Endothelial cell of umbilical vein (primary cell): ENCODE results near the gene COL19A1. TPM values are rescaled to one million over a fixed set of nuclear protein-coding genes. Genes with fewer than 3 reads are reported as not detected.

Experiments used
- BruUV-seq: library from RNA; stranded (reverse); fragments of 400-500 nt; replicated peaks from 2 replicates; lab custom pipeline; 2021; lab: Mats Ljungman, UMichigan
- CTCF ChIA-PET: fragments of 300-600, 350-600 bp; sonication (Branson Sonifier 250); formaldehyde crosslinking; loops from one replicate; lab custom pipeline; 2021; ENCODE audit warnings: antibody characterized with exemption, inconsistent platforms; lab: Charles Lee
- POLR2A ChIA-PET: fragments of 300-600, 350-600 bp; sonication (Branson Sonifier 250); formaldehyde crosslinking; loops from one replicate; lab custom pipeline; 2021; ENCODE audit warnings: antibody characterized with exemption, inconsistent platforms; lab: Charles Lee
- DNase-seq: peaks from one replicate; pipeline ENCODE4 v3.0.0-alpha.2; 2011; ENCODE audit warnings: low read depth, low spot score
- FAIRE-seq: peaks from 2 replicates; lab custom pipeline; 2011; peaks lifted over from hg19 to GRCh38; lab: Jason Lieb, UNC
- H2AFZ ChIP-seq: 2 replicates; pipeline ENCODE4 v1.6.0; 2012; ENCODE audit warnings: low read depth, low read length, control low read depth, inconsistent platforms
- H3K27ac ChIP-seq: 2 replicates; pipeline ENCODE4 v1.5.1; 2011; ENCODE audit warnings: low read depth, mild to moderate bottlenecking, control low read depth, low read length, moderate library complexity; ENCODE audit not compliant: insufficient read depth
- H3K27me3 ChIP-seq, 2 experiments: 2 replicates each; pipeline versions ENCODE4 v1.6.0 to v1.6.1; 2011; ENCODE audit warnings: low read length in 2 of 2, mixed read lengths in 1 of 2; ENCODE audit not compliant: control insufficient read depth in 2 of 2, insufficient read depth in 2 of 2
- H3K36me3 ChIP-seq, 2 experiments: 2 replicates in 1 of 2; 3 replicates in 1 of 2; pipeline ENCODE4 v1.5.1; 2011; ENCODE audit warnings: low read length in 2 of 2, mild to moderate bottlenecking in 1 of 2, moderate library complexity in 1 of 2; ENCODE audit not compliant: control insufficient read depth in 2 of 2, insufficient read depth in 2 of 2; ENCODE audit errors: extremely low read depth in 1 of 2
- H3K4me1 ChIP-seq: 3 replicates; pipeline ENCODE4 v1.5.1; 2011; ENCODE audit warnings: mild to moderate bottlenecking, low read length; ENCODE audit not compliant: control insufficient read depth, insufficient read depth; ENCODE audit errors: extremely low read depth
- H3K4me2 ChIP-seq: 2 replicates; pipeline ENCODE4 v1.6.1; 2011; ENCODE audit warnings: low read length, control low read depth, mixed read lengths; ENCODE audit not compliant: insufficient read depth
- H3K4me3 ChIP-seq, 3 experiments: fragments of 200-600 bp in 1 of 3; sonication (generic), shearing (Covaris generic) in 1 of 3; replicated peaks in 1 of 3; 2 replicates each; pipeline ENCODE4 v1.5.1; 2011 to 2016; ENCODE audit warnings: control low read depth in 3 of 3, low read length in 3 of 3, mild to moderate bottlenecking in 2 of 3, inconsistent platforms in 1 of 3, low read depth in 1 of 3, moderate library complexity in 1 of 3; ENCODE audit not compliant: insufficient read depth in 1 of 3
- H3K79me2 ChIP-seq: 2 replicates; pipeline ENCODE4 v1.6.0; 2012; ENCODE audit warnings: low read length, inconsistent platforms; ENCODE audit not compliant: control insufficient read depth, insufficient read depth
- H3K9ac ChIP-seq: replicated peaks from 2 replicates; pipeline ENCODE3; 2011; ENCODE audit warnings: low read length, control low read depth; ENCODE audit not compliant: insufficient read depth; ENCODE audit errors: extremely low read depth
- H3K9me1 ChIP-seq: replicated peaks from 3 replicates; pipeline ENCODE4 v1.6.0; 2011; ENCODE audit warnings: mild to moderate bottlenecking, low read length; ENCODE audit not compliant: control insufficient read depth, insufficient read depth; ENCODE audit errors: extremely low read depth
- H3K9me3 ChIP-seq: replicated peaks from 2 replicates; pipeline ENCODE4 v1.5.1; 2012; ENCODE audit warnings: low read length, inconsistent platforms; ENCODE audit not compliant: control insufficient read depth, insufficient read depth
- H4K20me1 ChIP-seq: replicated peaks from 2 replicates; pipeline ENCODE3; 2011; ENCODE audit warnings: mild to moderate bottlenecking, low read length; ENCODE audit not compliant: control insufficient read depth, insufficient read depth; ENCODE audit errors: extremely low read depth
- CTCF ChIP-seq, 2 donors: IDR thresholded peaks; 1 replicate in 1 of 2; 2 replicates in 1 of 2; pipeline ENCODE4 v1.5.1; 2011; ENCODE audit warnings: low read length in 2 of 2, mild to moderate bottlenecking in 2 of 2, moderate library complexity in 2 of 2, control low read depth in 1 of 2, inconsistent platforms in 1 of 2, low read depth in 1 of 2; ENCODE audit not compliant: insufficient read depth in 1 of 2; ENCODE audit errors: extremely low read depth in 1 of 2
- EZH2 ChIP-seq: IDR thresholded peaks from 2 replicates; pipeline ENCODE4 v1.6.1; 2012; ENCODE audit warnings: borderline replicate concordance, low read depth, mild to moderate bottlenecking, moderate library complexity, low read length, inconsistent platforms; ENCODE audit not compliant: severe bottlenecking
- FOS ChIP-seq: IDR thresholded peaks from 2 replicates; pipeline ENCODE4 v1.6.1; 2011; ENCODE audit warnings: mild to moderate bottlenecking, low read length, moderate library complexity, borderline replicate concordance; ENCODE audit not compliant: insufficient read depth
- GATA2 ChIP-seq: IDR thresholded peaks from 2 replicates; pipeline ENCODE4 v1.7.0; 2011; ENCODE audit warnings: low read depth, mild to moderate bottlenecking, moderate library complexity, mixed read lengths, low read length; ENCODE audit not compliant: insufficient read length, insufficient read depth
- JUN ChIP-seq: IDR thresholded peaks from 2 replicates; pipeline ENCODE4 v1.6.1; 2011; ENCODE audit warnings: borderline replicate concordance, low read depth; ENCODE audit not compliant: insufficient read length, insufficient read depth
- MAX ChIP-seq: IDR thresholded peaks from 2 replicates; pipeline ENCODE4 v1.6.1; 2011; ENCODE audit not compliant: insufficient read depth, insufficient read length
- MYC ChIP-seq: IDR thresholded peaks from one replicate; pipeline ENCODE4 v1.6.1; 2011; ENCODE audit warnings: mild to moderate bottlenecking, low read depth, low read length
- POLR2A ChIP-seq: IDR thresholded peaks from 2 replicates; pipeline ENCODE4 v1.6.1; 2012; ENCODE audit warnings: low read depth, mild to moderate bottlenecking, control low read depth, low read length
- POLR2AphosphoS5 ChIP-seq: IDR thresholded peaks from 2 replicates; pipeline ENCODE4 v1.6.1; 2012; ENCODE audit warnings: low read depth, mild to moderate bottlenecking, control low read depth, low read length, moderate library complexity; ENCODE audit not compliant: insufficient read depth
- dilution Hi-C: fragments of 300-500 bp; cut with MboI; formaldehyde crosslinking; loops from one replicate; pipeline ENCODE4 v1.15.0; 2019; ENCODE audit warnings: low sequenced_read_pairs; ENCODE audit not compliant: extremely low pct_ligation_motif_present
- intact Hi-C: fragments of 100-400 bp; cut with micrococcal nuclease; formaldehyde crosslinking; loops from one replicate; pipeline ENCODE4 v1.10.0; 2022
- polyA plus RNA-seq, 4 experiments: library from polyadenylated mRNA; depleted of rRNA in 3 of 4; stranded (reverse) in 3 of 4; unstranded in 1 of 4; fragments of >200 nt; gene quantifications; 2 replicates each; pipeline versions ENCODE4 v1.2.1 to v1.2.3, GENCODE V29; 2011 to 2012; ENCODE audit warnings: missing spikeins in 1 of 4
- total RNA-seq: library from RNA; stranded (reverse); gene quantifications from 2 replicates; pipeline ENCODE4 v1.2.3, GENCODE V29; 2021

Gene COL19A1
- total and polyA plus RNA-seq, 2 donors (not counting 3 experiments of a cell fraction or from before 2014, with no cell fraction given) = not detected

DNA sequence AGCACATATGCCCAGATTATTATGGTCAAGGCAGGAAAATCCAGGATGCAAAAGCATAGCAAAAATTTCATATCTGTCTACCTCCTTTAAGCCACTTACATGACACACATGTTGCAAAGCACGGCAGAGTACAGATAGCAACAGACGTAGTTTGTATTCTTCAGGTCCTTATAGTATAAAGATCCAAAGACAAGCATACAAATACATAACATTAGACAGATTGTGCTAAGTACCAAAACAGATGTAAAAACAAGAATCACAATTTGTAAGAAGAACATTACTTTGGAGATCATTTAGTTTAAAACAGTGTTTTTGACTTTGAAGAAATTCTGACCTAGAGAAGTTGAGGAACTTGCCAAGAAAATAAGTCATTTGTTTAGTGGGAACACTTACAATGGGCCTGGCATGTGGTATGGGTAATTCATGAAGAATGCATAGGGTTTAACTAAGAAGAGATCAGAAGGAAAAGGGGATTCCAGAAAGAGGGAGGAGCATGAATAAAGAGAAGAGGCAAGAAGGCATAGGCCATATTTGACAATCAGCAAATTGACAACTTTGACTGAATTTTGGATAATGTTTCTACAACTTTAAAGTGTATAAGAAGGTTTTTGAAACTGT lies 39.0 kb upstream of the COL19A1 start:
- Histone ChIP-seq H3K27ac (no peak overlapping the region), H4K20me1 (no peaks in the 10 kb centered on the region), H3K36me3 (no peaks in the 10 kb centered on the region), H3K9me3 (no peaks in the 10 kb centered on the region), H3K27me3 (no peaks in the 10 kb centered on the region), H3K9ac (no peak overlapping the region), H3K79me2 (no peaks in the 10 kb centered on the region), H3K4me3 (no peak overlapping the region), H3K4me1 (no peaks in the 10 kb centered on the region), H3K4me2 (no peak overlapping the region), H3K9me1 (no peaks in the 10 kb centered on the region), H2AFZ (no peak overlapping the region)
- dilution Hi-C loops = no loop called here
- DNase-seq (no peak), FAIRE-seq (no peak)
- ChIA-PET CTCF (no interaction called here), POLR2A (no interaction called here)
- TF ChIP-seq MAX (no peak), MYC (no peak), JUN (no peak), GATA2 (no peak), FOS (no peak)
- no TSS peak for BruUV-seq
- intact Hi-C loops = no loop called here

DNA sequence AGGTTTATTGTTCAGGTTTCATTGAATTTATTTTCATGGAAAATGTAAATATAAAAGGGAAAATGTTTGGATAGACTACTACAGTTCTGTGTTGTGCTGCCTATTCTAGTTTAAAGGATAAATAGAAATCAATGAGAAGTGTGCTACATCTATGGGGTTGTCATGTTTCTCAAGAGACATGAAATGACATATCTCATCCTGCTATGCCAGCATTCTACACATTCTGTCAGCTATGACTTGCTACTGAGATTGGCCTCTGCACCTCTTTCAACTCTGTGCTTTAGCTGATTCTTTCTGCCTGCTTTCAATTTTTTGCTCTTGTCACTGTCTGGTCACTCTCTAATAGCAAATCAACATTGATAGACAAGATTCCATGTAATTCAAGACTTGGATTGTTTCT lies 33.8 kb upstream of the COL19A1 start:
- H3K4me3 ChIP-seq = no peak overlapping the region
- dilution Hi-C loops (no loop called here), intact Hi-C loops (no loop called here)
- H2AFZ ChIP-seq = no peak overlapping the region
- TF ChIP-seq JUN (no peak), MYC (no peak), CTCF (IDR thresholded peaks at IDR 0.05; ENCODE audit: extremely low read depth in 1 of 2, insufficient read depth in 1 of 2, low read depth in 1 of 2, low read length in 2 of 2) (no peak), POLR2A (no peak), GATA2 (no peak), EZH2 (no peak), FOS (no peak), MAX (no peak), POLR2AphosphoS5 (no peak)
- no peaks in the 10 kb centered on the region for H3K79me2 ChIP-seq
- H3K9me1 ChIP-seq = no peaks in the 10 kb centered on the region
- no peak overlapping the region for H3K27ac ChIP-seq
- CTCF ChIA-PET = no interaction called here
- no peak overlapping the region for H3K9ac ChIP-seq
- DNase-seq = no peak
- H3K27me3 ChIP-seq = peaks cover 0 to 3% of the 10 kb centered on the region in 2 experiments
- no peaks in the 10 kb centered on the region for H3K4me1 ChIP-seq
- no peaks in the 10 kb centered on the region for H4K20me1 ChIP-seq
- H3K4me2 ChIP-seq = no peak overlapping the region
- H3K36me3 ChIP-seq = no peaks in the 10 kb centered on the region
- POLR2A ChIA-PET = no interaction called here
- no TSS peak for BruUV-seq
- no peak for FAIRE-seq
- no peaks in the 10 kb centered on the region for H3K9me3 ChIP-seq
